OCI-LY7 (cell line): ENCODE results near the gene TAB3. TPM values are rescaled to one million over a fixed set of nuclear protein-coding genes. Genes with fewer than 3 reads are reported as not detected.

Experiments
- BruUV-seq: library from RNA; stranded (reverse); fragments of 400-500 nt; replicated peaks from 2 replicates; lab custom pipeline; 2021; lab: Mats Ljungman, UMichigan
- CTCF ChIA-PET: fragments of 300-600 bp; sonication (Branson Sonifier 250); formaldehyde crosslinking; loops from one replicate; lab custom pipeline; 2022; ENCODE audit warnings: antibody characterized with exemption; ENCODE audit not compliant: unreplicated experiment; lab: Charles Lee
- POLR2A ChIA-PET: fragments of 300-600 bp; sonication (Branson Sonifier 250); formaldehyde crosslinking; loops from one replicate; lab custom pipeline; 2022; ENCODE audit warnings: antibody characterized with exemption; lab: Charles Lee
- DNase-seq: peaks from one replicate; pipeline ENCODE4 v3.0.0-alpha.2; 2015; ENCODE audit warnings: low spot score
- H2AFZ ChIP-seq: fragments of 200-600 bp; sonication (generic), shearing (Covaris generic); 2 replicates; pipeline ENCODE4 v1.6.1; 2014; ENCODE audit warnings: mild to moderate bottlenecking, antibody characterized with exemption, low read length, moderate library complexity
- H3K27ac ChIP-seq: fragments of 200-600 bp; sonication (generic); 2 replicates; pipeline ENCODE4 v1.5.1; 2014; ENCODE audit warnings: mixed run types, low read depth, mild to moderate bottlenecking, moderate library complexity, low read length, inconsistent platforms; ENCODE audit not compliant: poor library complexity, severe bottlenecking
- H3K36me3 ChIP-seq: fragments of 200-600 bp; sonication (generic); 2 replicates; pipeline ENCODE4 v1.6.1; 2014; ENCODE audit warnings: mild to moderate bottlenecking, antibody characterized with exemption, low read length, moderate library complexity, mixed read lengths; ENCODE audit not compliant: insufficient read depth
- H3K4me1 ChIP-seq: fragments of 200-600 bp; sonication (generic); 2 replicates; pipeline ENCODE4 v1.5.1; 2014; ENCODE audit warnings: mild to moderate bottlenecking, low read length; ENCODE audit not compliant: insufficient read depth, poor library complexity, severe bottlenecking
- H3K4me2 ChIP-seq: fragments of 200-600 bp; sonication (generic); 2 replicates; pipeline ENCODE4 v1.6.1; 2014; ENCODE audit warnings: mild to moderate bottlenecking, low read length
- H3K4me3 ChIP-seq: fragments of 200-600 bp; sonication (generic); 2 replicates; pipeline ENCODE4 v1.5.1; 2014; ENCODE audit warnings: mild to moderate bottlenecking, low read depth, low read length; ENCODE audit not compliant: poor library complexity, severe bottlenecking
- H3K79me2 ChIP-seq: fragments of 200-600 bp; sonication (generic); 2 replicates; pipeline ENCODE4 v1.6.1; 2016; ENCODE audit warnings: low read depth, mild to moderate bottlenecking, low read length, moderate library complexity, mixed read lengths; ENCODE audit not compliant: insufficient read depth
- H3K9me2 ChIP-seq: fragments of 200-600 bp; sonication (generic); 2 replicates; pipeline ENCODE4 v1.6.1; 2016; ENCODE audit warnings: mild to moderate bottlenecking, low read length, mixed read lengths; ENCODE audit not compliant: insufficient read depth
- H3K9me3 ChIP-seq: fragments of 200-600 bp; sonication (generic); 2 replicates; pipeline ENCODE4 v1.6.1; 2014; ENCODE audit warnings: mild to moderate bottlenecking, mixed run types, low read length, mixed read lengths
- H4K20me1 ChIP-seq: fragments of 200-600 bp; sonication (generic); 2 replicates; pipeline ENCODE4 v1.6.1; 2014; ENCODE audit warnings: mild to moderate bottlenecking, antibody characterized with exemption, low read length, moderate library complexity, mixed read lengths; ENCODE audit not compliant: insufficient read depth
- CTCF ChIP-seq: fragments of 200-600 bp; sonication (generic); conservative IDR thresholded peaks from 2 replicates; pipeline ENCODE4 v1.5.1; 2014; ENCODE audit warnings: mild to moderate bottlenecking, antibody characterized with exemption, low read length, moderate library complexity, mixed read lengths
- EZH2phosphoT487 ChIP-seq: fragments of 200-600 bp; sonication (generic); IDR thresholded peaks from 2 replicates; pipeline ENCODE4 v1.6.1; 2018; ENCODE audit warnings: low read depth, borderline replicate concordance, mild to moderate bottlenecking, mixed run types, antibody characterized with exemption, low read length, moderate library complexity, mixed read lengths
- intact Hi-C: fragments of 100-400 bp; cut with micrococcal nuclease; formaldehyde crosslinking; loops from one replicate; pipeline ENCODE4 v1.10.0; 2022; ENCODE audit not compliant: unreplicated experiment
- total RNA-seq, 2 experiments: library from RNA; depleted of rRNA in 1 of 2; stranded (reverse); fragments of >200 nt in 1 of 2; shearing (Covaris generic) in 1 of 2; gene quantifications; 2 replicates each; pipeline ENCODE4 v1.2.3, GENCODE V29; 2014 to 2022

TAB3 gene
- total RNA-seq, 2 experiments from 2014 or later = 13.8 to 14.6 TPM

GRCh38 chrX:30874851-30875250 is 14.2 kb downstream of the TAB3 start:
- Histone ChIP-seq H2AFZ (no peak overlapping the region), H3K36me3 (0 out of 2 replicates have a peak, but pooled peaks cover 6% of the 10 kb centered on the region), H3K4me2 (no peak overlapping the region), H3K27ac (no peak overlapping the region), H3K4me3 (no peak overlapping the region), H3K9me2 (no peaks in the 10 kb centered on the region), H4K20me1 (no peaks in the 10 kb centered on the region), H3K4me1 (no peaks in the 10 kb centered on the region), H3K9me3 (no peaks in the 10 kb centered on the region), H3K79me2 (no peaks in the 10 kb centered on the region; the same call in 1 of the 2 replicates)
- CTCF ChIA-PET = no interaction called here
- TF ChIP-seq EZH2phosphoT487 (no peak), CTCF (no peak)
- intact Hi-C loops = no loop called here
- POLR2A ChIA-PET = no interaction called here
- no peak for DNase-seq
- BruUV-seq = no TSS peak

GRCh38 chrX:30870572-30870971 is 18.5 kb downstream of the TAB3 start:
- Histone ChIP-seq H2AFZ (no peak overlapping the region), H3K9me2 (no peaks in the 10 kb centered on the region), H3K4me3 (no peak overlapping the region), H3K4me2 (no peak overlapping the region), H4K20me1 (no peaks in the 10 kb centered on the region), H3K36me3 (peaks cover 14% of the 10 kb centered on the region), H3K9me3 (no peaks in the 10 kb centered on the region), H3K79me2 (no peaks in the 10 kb centered on the region), H3K27ac (no peak overlapping the region), H3K4me1 (no peaks in the 10 kb centered on the region)
- BruUV-seq = no TSS peak
- no peak for DNase-seq
- CTCF ChIA-PET = no interaction called here
- TF ChIP-seq CTCF (no peak), EZH2phosphoT487 (no peak)
- intact Hi-C loops = no loop called here
- POLR2A ChIA-PET = no interaction called here

GRCh38 chrX:30865612-30866011 is 23.4 kb downstream of the TAB3 start:
- ChIA-PET CTCF (no interaction called here), POLR2A (no interaction called here)
- no peak for TF ChIP-seq CTCF
- TF ChIP-seq EZH2phosphoT487 = no peak
- Histone ChIP-seq H3K4me3 (no peak overlapping the region), H3K4me2 (no peak overlapping the region), H3K9me3 (no peaks in the 10 kb centered on the region), H3K9me2 (no peaks in the 10 kb centered on the region), H3K36me3 (peaks cover 14% of the 10 kb centered on the region), H4K20me1 (no peaks in the 10 kb centered on the region), H3K4me1 (no peaks in the 10 kb centered on the region), H3K27ac (no peak overlapping the region), H3K79me2 (no peaks in the 10 kb centered on the region), H2AFZ (no peak overlapping the region)
- no peak for DNase-seq
- no TSS peak for BruUV-seq
- intact Hi-C loops = no loop called here
